HUES64 (cell line): ENCODE results near the gene ZNF462.

Experiments used
- H3K27ac ChIP-seq: 2 replicates; pipeline ENCODE4 v1.7.0; 2013; ENCODE audit warnings: low read depth, low read length, inconsistent platforms
- H3K27me3 ChIP-seq: 2 replicates; pipeline ENCODE4 v1.6.1; 2013; ENCODE audit warnings: mild to moderate bottlenecking, low read length; ENCODE audit not compliant: insufficient read depth
- H3K36me3 ChIP-seq: 2 replicates; pipeline ENCODE4 v1.6.1; 2013; ENCODE audit warnings: mild to moderate bottlenecking, low read length; ENCODE audit not compliant: insufficient read depth
- H3K4me1 ChIP-seq: 2 replicates; pipeline ENCODE4 v1.6.1; 2013; ENCODE audit warnings: mild to moderate bottlenecking, low read length, moderate library complexity; ENCODE audit not compliant: insufficient read depth
- H3K4me3 ChIP-seq: 2 replicates; pipeline ENCODE4 v1.5.1; 2013; ENCODE audit warnings: mild to moderate bottlenecking, low read length, moderate library complexity
- H3K9ac ChIP-seq: 2 replicates; pipeline ENCODE4 v1.6.1; 2013; ENCODE audit warnings: mild to moderate bottlenecking, low read depth, low read length
- H3K9me3 ChIP-seq: 2 replicates; pipeline ENCODE4 v1.6.1; 2013; ENCODE audit warnings: low read depth, low read length; ENCODE audit not compliant: insufficient read depth
- WGBS: fragments of 150-250, 120-280 bp; methylation state at CpG from one replicate; pipeline ENCODE4 v1.1.7; 2013; ENCODE audit warnings: missing lambda C conversion rate; 5-methylcytosine and 5-hydroxymethylcytosine counted together

Gene ZNF462

DNA sequence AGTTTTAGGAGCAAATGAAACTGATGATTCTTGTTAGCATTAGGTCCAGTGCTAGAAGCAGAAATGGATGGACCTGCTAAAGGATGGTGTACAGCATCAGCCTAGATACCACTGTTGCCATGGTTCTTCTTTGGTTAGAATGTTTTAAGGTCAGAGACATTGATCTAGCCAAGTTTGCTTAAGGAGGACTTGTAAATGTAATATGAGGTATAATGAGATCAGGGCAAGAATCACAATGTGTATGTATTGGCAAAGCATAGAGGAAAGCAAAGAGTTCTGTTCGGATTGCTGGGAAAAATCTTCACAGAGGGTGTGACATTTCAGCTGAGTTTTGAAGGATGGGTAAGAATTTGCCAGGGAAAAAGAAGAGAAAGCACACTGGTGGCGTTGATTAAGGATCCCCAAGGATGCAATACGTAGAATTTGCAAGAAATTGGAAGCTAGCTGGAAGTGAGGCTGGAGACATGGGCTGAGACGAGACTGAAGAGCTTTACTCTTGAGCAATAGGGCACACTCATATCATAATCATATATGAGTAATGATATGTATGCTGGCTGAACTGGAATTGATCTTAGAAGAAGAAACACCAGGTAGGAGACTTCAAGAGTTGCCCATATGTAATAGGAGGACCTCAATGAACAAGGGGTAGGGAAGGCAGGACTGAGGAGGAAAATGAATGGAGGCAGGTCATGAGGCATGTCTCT is 102.0 kb downstream of the ZNF462 start:
- WGBS, result 88% methylated on average over 4 of the region's 4 CpGs
- Histone ChIP-seq H3K27me3 (no peaks in the 10 kb centered on the region), H3K9me3 (no peaks in the 10 kb centered on the region), H3K9ac (no peak overlapping the region), H3K4me1 (peaks cover 45% of the 10 kb centered on the region), H3K36me3 (peaks cover 86% of the 10 kb centered on the region), H3K27ac (no peak overlapping the region), H3K4me3 (no peak overlapping the region)

- Histone ChIP-seq H3K9ac (no peak overlapping the region), H3K36me3 (peaks cover 77% of the 10 kb centered on the region), H3K27ac (0 out of 2 replicates have a peak overlapping the region, but pooled peaks have one; percentile 10), H3K27me3 (no peaks in the 10 kb centered on the region), H3K9me3 (no peaks in the 10 kb centered on the region), H3K4me1 (peaks cover 52% of the 10 kb centered on the region), H3K4me3 (no peak overlapping the region)
- WGBS, result no CpG with 5 or more reads among the region's 1 CpG
These were observed 103.5 kb downstream of the ZNF462 start for GRCh38 chr9:106966481-106966880.

DNA sequence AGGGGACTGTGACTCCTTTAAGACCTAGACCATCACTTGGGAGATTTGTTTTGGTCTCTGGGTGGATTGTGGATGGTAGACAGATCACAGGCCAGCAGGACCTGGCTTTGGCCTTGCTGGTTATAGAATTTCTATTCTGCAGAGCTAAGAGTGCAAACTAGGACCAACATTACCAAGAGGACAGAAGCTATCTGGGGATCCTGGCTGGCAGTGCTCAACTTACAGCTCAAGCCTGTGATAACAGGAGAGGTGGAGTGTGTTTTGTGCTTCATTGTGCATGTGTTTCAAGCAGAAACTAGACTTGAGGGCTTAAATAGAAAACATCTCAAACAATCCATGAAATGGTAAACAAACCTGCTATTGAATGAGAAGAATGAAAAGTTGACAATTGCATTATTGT is 106.7 kb downstream of the ZNF462 start:
- Histone ChIP-seq H3K9ac (no peak overlapping the region), H3K27me3 (no peaks in the 10 kb centered on the region), H3K9me3 (no peaks in the 10 kb centered on the region), H3K27ac (peak overlapping the region; percentile 78; the same call in 1 of the 2 replicates), H3K4me1 (peaks cover 57% of the 10 kb centered on the region), H3K4me3 (no peak overlapping the region), H3K36me3 (peaks cover 78% of the 10 kb centered on the region)

GRCh38 chr9:106970219-106970975 is 107.4 kb downstream of the ZNF462 start:
- H3K4me3 ChIP-seq, result no peak overlapping the region
- H3K4me1 ChIP-seq, result peaks cover 57% of the 10 kb centered on the region
- peaks cover 78% of the 10 kb centered on the region for H3K36me3 ChIP-seq
- H3K27ac ChIP-seq, result peak overlapping the region; percentile 78
- peak overlapping the region; percentile 49 for H3K9ac ChIP-seq
- no peaks in the 10 kb centered on the region for H3K27me3 ChIP-seq
- WGBS, result 60% methylated on average over 8 of the region's 9 CpGs
- no peaks in the 10 kb centered on the region for H3K9me3 ChIP-seq

- H3K27ac ChIP-seq, result peak overlapping the region; percentile 60
- no peak overlapping the region for H3K4me3 ChIP-seq
- H3K9ac ChIP-seq, result peak overlapping the region; percentile 49
- H3K36me3 ChIP-seq, result peaks cover 79% of the 10 kb centered on the region
- no peaks in the 10 kb centered on the region for H3K27me3 ChIP-seq
- no peaks in the 10 kb centered on the region for H3K9me3 ChIP-seq
- H3K4me1 ChIP-seq, result peaks cover 56% of the 10 kb centered on the region
- 77% methylated on average over 4 of the region's 5 CpGs for WGBS
These were observed 108.1 kb downstream of the ZNF462 start for GRCh38 chr9:106970976-106971457.

DNA sequence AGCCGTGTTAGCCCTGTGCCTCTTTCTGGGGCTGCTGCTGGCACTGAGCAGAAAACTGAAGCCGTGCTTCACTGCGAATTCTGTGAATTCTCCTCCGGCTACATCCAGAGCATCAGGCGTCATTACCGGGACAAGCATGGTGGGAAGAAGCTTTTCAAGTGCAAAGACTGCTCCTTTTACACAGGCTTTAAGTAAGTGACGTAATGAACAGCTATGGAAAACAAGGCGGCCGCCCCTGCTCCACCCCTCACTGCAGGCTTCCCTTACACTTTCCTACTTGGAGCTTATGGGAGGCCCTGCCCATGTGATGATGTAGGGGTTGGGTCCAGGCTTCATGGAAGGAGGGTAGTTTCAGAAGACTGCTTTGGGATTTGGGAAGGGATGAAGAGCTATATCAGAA is 109.1 kb downstream of the ZNF462 start:
- Histone ChIP-seq H3K27ac (peak overlapping the region; percentile 66), H3K4me3 (no peak overlapping the region), H3K4me1 (peaks cover 46% of the 10 kb centered on the region), H3K9me3 (no peaks in the 10 kb centered on the region), H3K36me3 (peaks cover 79% of the 10 kb centered on the region), H3K27me3 (no peaks in the 10 kb centered on the region), H3K9ac (no peak overlapping the region)
- 71% methylated on average over 9 of the region's 9 CpGs for WGBS

- H3K4me1 ChIP-seq, result peaks cover 26% of the 10 kb centered on the region
- H3K4me3 ChIP-seq, result no peak overlapping the region
- H3K27me3 ChIP-seq, result no peaks in the 10 kb centered on the region
- H3K9me3 ChIP-seq, result no peaks in the 10 kb centered on the region
- H3K9ac ChIP-seq, result no peak overlapping the region
- peaks cover 87% of the 10 kb centered on the region for H3K36me3 ChIP-seq
- WGBS, result 94% methylated on average over 2 of the region's 2 CpGs
- H3K27ac ChIP-seq, result no peak overlapping the region
These were observed 111.4 kb downstream of the ZNF462 start for GRCh38 chr9:106974341-106974740.

DNA sequence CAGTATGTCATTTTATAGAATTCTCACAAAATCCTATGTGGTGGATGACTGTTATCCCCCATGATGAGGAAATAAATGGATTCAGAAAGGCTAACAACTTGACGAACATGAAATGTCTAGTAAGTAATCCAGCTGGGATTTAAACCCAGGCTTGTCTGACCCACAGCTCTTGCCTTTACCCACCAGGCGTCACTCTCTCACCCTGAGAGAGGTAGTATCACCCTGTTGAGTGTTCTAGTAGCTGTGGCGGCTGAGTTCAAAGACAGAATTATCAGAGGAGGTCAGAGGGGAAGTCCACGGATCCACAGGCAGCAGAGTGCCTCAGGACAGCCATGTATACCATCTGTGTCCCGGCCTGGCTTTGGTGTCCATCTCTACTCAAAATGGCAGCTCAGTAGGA is 113.8 kb downstream of the ZNF462 start:
- Histone ChIP-seq H3K9ac (no peak overlapping the region), H3K9me3 (no peaks in the 10 kb centered on the region), H3K4me3 (no peak overlapping the region), H3K36me3 (peaks cover 100% of the 10 kb centered on the region), H3K27ac (no peak overlapping the region), H3K27me3 (no peaks in the 10 kb centered on the region), H3K4me1 (0 out of 2 replicates have a peak, but pooled peaks cover 2% of the 10 kb centered on the region)
- 96% methylated on average over 5 of the region's 5 CpGs for WGBS

DNA sequence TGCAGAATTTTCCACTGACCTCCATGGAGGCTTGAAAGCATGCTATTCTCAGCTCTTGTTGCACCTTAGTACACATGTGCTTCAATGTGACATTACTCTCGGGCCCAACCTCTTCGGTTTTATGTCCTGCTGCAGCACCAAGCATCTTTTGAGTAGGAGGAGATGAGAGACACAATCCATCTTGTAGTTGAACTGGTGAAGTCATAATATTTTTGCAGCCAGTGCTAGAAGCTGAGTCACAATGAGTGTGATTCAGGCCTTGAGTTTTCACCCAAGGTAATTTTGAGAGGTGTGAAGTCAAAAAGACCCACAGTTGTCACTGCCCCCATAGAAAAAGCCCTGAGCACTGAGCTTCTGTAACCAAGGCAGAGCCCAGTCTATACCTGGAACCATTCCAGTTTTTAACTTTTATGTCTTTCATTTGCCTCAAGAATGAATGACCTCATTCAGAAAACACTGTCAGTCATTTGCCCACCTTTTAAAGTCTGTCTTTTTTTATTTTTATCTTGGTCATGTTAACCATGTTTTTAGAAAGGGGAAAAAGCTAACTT is 117.7 kb downstream of the ZNF462 start:
- Histone ChIP-seq H3K27me3 (no peaks in the 10 kb centered on the region), H3K4me1 (no peaks in the 10 kb centered on the region), H3K27ac (no peak overlapping the region), H3K9ac (no peak overlapping the region), H3K36me3 (peaks cover 100% of the 10 kb centered on the region), H3K9me3 (no peaks in the 10 kb centered on the region), H3K4me3 (no peak overlapping the region)
- 99% methylated on average over 2 of the region's 2 CpGs for whole genome bisulfite sequencing

GRCh38 chr9:106981396-106982287 is 118.7 kb downstream of the ZNF462 start:
- no peaks in the 10 kb centered on the region for H3K4me1 ChIP-seq
- H3K4me3 ChIP-seq, result no peak overlapping the region
- peaks cover 100% of the 10 kb centered on the region for H3K36me3 ChIP-seq
- H3K27me3 ChIP-seq, result no peaks in the 10 kb centered on the region
- no peaks in the 10 kb centered on the region for H3K9me3 ChIP-seq
- 94% methylated on average over 10 of the region's 10 CpGs for WGBS
- H3K9ac ChIP-seq, result no peak overlapping the region
- no peak overlapping the region for H3K27ac ChIP-seq
